K562 (cell line): ENCODE results near the gene HCN4. TPM values are rescaled to one million over a fixed set of nuclear protein-coding genes. Genes with fewer than 3 reads are reported as not detected.

Source experiments
- ATAC-seq: fragments of 200-7000 bp; cut with Tn5 transposase; 3 replicates; pipeline ENCODE4 v1.9.1; 2020; ENCODE audit warnings: moderate library complexity
- BruUV-seq: library from RNA; stranded (reverse); fragments of 400-500 nt; replicated peaks from 2 replicates; lab custom pipeline; 2021; lab: Mats Ljungman, UMichigan
- CTCF ChIA-PET: fragments of 300-600 bp; formaldehyde crosslinking; extraction: SDS; loops from one replicate; lab custom pipeline; 2021; ENCODE audit warnings: low intra/inter-chr PET ratio; lab: Yijun Ruan, JAX
- POLR2A ChIA-PET: fragments of 300-600, 350-650 bp; sonication (Branson Sonifier 250); formaldehyde crosslinking; extraction: SDS; loops from one replicate; lab custom pipeline; 2021; ENCODE audit warnings: antibody characterized with exemption, inconsistent platforms; lab: Yijun Ruan, JAX
- DNase-seq, 4 experiments: peaks; one replicate each; pipeline versions ENCODE4 v3.0.0 to v3.0.0-alpha.2; 2011 to 2018; ENCODE audit warnings: low spot score in 3 of 4, mixed read lengths in 3 of 4; ENCODE audit errors: extremely low read depth in 1 of 4
- FAIRE-seq: peaks from 2 replicates; lab custom pipeline; 2011; peaks lifted over from hg19 to GRCh38; lab: Jason Lieb, UNC
- H2AFZ ChIP-seq: 2 replicates; pipeline ENCODE4 v1.6.0; 2011; ENCODE audit warnings: low read depth, low read length, control low read depth, inconsistent platforms
- H3K27ac ChIP-seq: fragments of 200-600 bp; 3 replicates; pipeline ENCODE4 v1.8.0; 2011; ENCODE audit warnings: low read depth, mild to moderate bottlenecking, control low read depth, inconsistent platforms, low read length, moderate library complexity, mixed read lengths; ENCODE audit errors: extremely low read depth
- H3K27me3 ChIP-seq, 2 experiments: fragments of 300-600 bp in 1 of 2; 2 replicates in 1 of 2; 3 replicates in 1 of 2; pipeline versions ENCODE4 v1.6.0 to v1.8.0; 2011; ENCODE audit warnings: inconsistent platforms in 2 of 2, low read length in 2 of 2, mild to moderate bottlenecking in 1 of 2, mixed read lengths in 1 of 2, moderate library complexity in 1 of 2; ENCODE audit not compliant: control insufficient read depth in 2 of 2, insufficient read depth in 2 of 2
- H3K36me3 ChIP-seq: fragments of 300-600 bp; 3 replicates; pipeline ENCODE4 v1.8.0; 2011; ENCODE audit warnings: mild to moderate bottlenecking, low read length, inconsistent platforms; ENCODE audit not compliant: control insufficient read depth, insufficient read depth
- H3K4me1 ChIP-seq, 2 experiments: fragments of 200-600 bp in 1 of 2; replicated peaks in 1 of 2; 2 replicates in 1 of 2; 3 replicates in 1 of 2; pipeline versions ENCODE4 v1.5.1 to v1.8.0; 2011; ENCODE audit warnings: inconsistent platforms in 2 of 2, low read length in 2 of 2, mild to moderate bottlenecking in 1 of 2, mixed read lengths in 1 of 2, moderate library complexity in 1 of 2; ENCODE audit not compliant: control insufficient read depth in 2 of 2, insufficient read depth in 2 of 2
- H3K4me2 ChIP-seq: 2 replicates; pipeline ENCODE4 v1.6.1; 2011; ENCODE audit warnings: low read length, control low read depth, inconsistent platforms, mixed read lengths; ENCODE audit not compliant: insufficient read depth
- H3K4me3 ChIP-seq: fragments of 200-600 bp; sonication (generic), shearing (Covaris generic); 2 replicates; pipeline ENCODE4 v1.5.1; 2016; ENCODE audit warnings: control low read depth, inconsistent platforms
- H3K79me2 ChIP-seq: fragments of 200-600 bp; 3 replicates; pipeline ENCODE4 v1.8.0; 2011; ENCODE audit warnings: low read length, inconsistent platforms; ENCODE audit not compliant: control insufficient read depth, insufficient read depth
- H3K9ac ChIP-seq, 2 experiments: 2 replicates each; pipeline versions ENCODE4 v1.6.0 to v1.6.1; 2011; ENCODE audit warnings: low read depth in 2 of 2, low read length in 2 of 2, control low read depth in 1 of 2, inconsistent platforms in 1 of 2, mild to moderate bottlenecking in 1 of 2, mixed read lengths in 1 of 2; ENCODE audit not compliant: insufficient read depth in 1 of 2
- H3K9me1 ChIP-seq: one replicate; pipeline ENCODE4 v1.6.0; 2011; ENCODE audit warnings: inconsistent platforms, mild to moderate bottlenecking, low read length, moderate library complexity; ENCODE audit not compliant: control insufficient read depth, insufficient read depth
- H3K9me3 ChIP-seq: replicated peaks from 2 replicates; pipeline ENCODE4 v1.5.1; 2011; ENCODE audit warnings: low read depth, low read length, inconsistent platforms; ENCODE audit not compliant: control insufficient read depth, insufficient read depth
- H4K20me1 ChIP-seq: replicated peaks from 2 replicates; pipeline ENCODE4 v1.6.1; 2011; ENCODE audit warnings: low read length, inconsistent platforms, mixed read lengths; ENCODE audit not compliant: control insufficient read depth, insufficient read depth
- ARID4B ChIP-seq: sonication (generic); formaldehyde crosslinking; IDR thresholded peaks from 2 replicates; pipeline ENCODE4 v1.8.0; 2022; ENCODE audit warnings: mild to moderate bottlenecking, missing genetic modification reagents
- ETS1 ChIP-seq: conservative IDR thresholded peaks from 2 replicates; pipeline ENCODE4 v1.6.1; 2011; ENCODE audit warnings: low read depth, mild to moderate bottlenecking, low read length; ENCODE audit not compliant: control insufficient read depth
- HDGF ChIP-seq: fragments of 450-650 bp; IDR thresholded peaks from 2 replicates; pipeline ENCODE4 v1.6.1; 2016
- KAT7 ChIP-seq: sonication (generic); formaldehyde crosslinking; IDR thresholded peaks from 2 replicates; pipeline ENCODE4 v1.8.0; 2022; ENCODE audit warnings: missing genetic modification reagents, mild to moderate bottlenecking, borderline replicate concordance
- NFE2 ChIP-seq: IDR thresholded peaks from 2 replicates; pipeline ENCODE4 v1.6.1; 2014; ENCODE audit warnings: antibody characterized with exemption, low read depth
- NR2F6 ChIP-seq: fragments of 450-650 bp; formaldehyde crosslinking; IDR thresholded peaks from 2 replicates; pipeline ENCODE4 v1.4.0; 2020; ENCODE audit warnings: mild to moderate bottlenecking
- SETDB1 ChIP-seq: IDR thresholded peaks from one replicate; pipeline ENCODE4 v1.6.1; 2012; ENCODE audit warnings: low read length, control low read depth, inconsistent platforms
- SFPQ ChIP-seq: fragments of 200-400 bp; formaldehyde crosslinking; IDR thresholded peaks from 2 replicates; pipeline ENCODE4 v1.6.1; 2017; ENCODE audit warnings: mild to moderate bottlenecking, low read depth, low read length, moderate library complexity
- SMARCA5 ChIP-seq: fragments of 450-650 bp; IDR thresholded peaks from 2 replicates; pipeline ENCODE4 v1.6.1; 2016
- ZMIZ1 ChIP-seq, 2 experiments: fragments of 150-350 bp in 1 of 2; IDR thresholded peaks; 2 replicates each; pipeline ENCODE4 v1.6.1; 2012 to 2016; ENCODE audit warnings: low read depth in 2 of 2, low read length in 2 of 2, mild to moderate bottlenecking in 1 of 2, moderate library complexity in 1 of 2
- WGBS: fragments of 100-300 bp; shearing (Covaris generic); methylation state at CpG from one replicate; pipeline ENCODE4 v1.1.6; 2016; ENCODE audit warnings: low coverage, mixed read lengths; ENCODE audit not compliant: insufficient coverage; ENCODE audit errors: missing lambda C conversion rate; 5-methylcytosine and 5-hydroxymethylcytosine counted together
- in situ Hi-C: fragments of 300-500 bp; cut with MboI; formaldehyde crosslinking; loops from 4 replicates; pipeline ENCODE4 v1.15.0; 2018; ENCODE audit warnings: inconsistent platforms, mixed read lengths
- intact Hi-C: fragments of 100-400 bp; cut with micrococcal nuclease; formaldehyde crosslinking; loops from 2 replicates; pipeline ENCODE4 v1.14.2; 2022
- polyA plus RNA-seq, 8 experiments: library from polyadenylated mRNA; depleted of rRNA in 4 of 8; stranded (reverse) in 5 of 8; unstranded in 3 of 8; fragments of >200 nt; fragmentation: Nextera tagmentation in 2 of 8; fragmentation: Illumina TruSeq in 1 of 8; extraction: Ambion mirVana in 2 of 8; extraction: Trizol in 1 of 8; gene quantifications; 2 replicates each; pipeline versions ENCODE4 v1.2.1 to v1.2.3, GENCODE V29; 2011 to 2014; ENCODE audit warnings: inconsistent platforms in 1 of 8, missing spikeins in 1 of 8
- total RNA-seq, 7 experiments: library from RNA; depleted of rRNA in 6 of 7; stranded (reverse); fragments of >200 nt in 6 of 7; fragmentation: Illumina TruSeq in 2 of 7; extraction: Trizol in 2 of 7; gene quantifications; 2 replicates each; pipeline versions ENCODE4 v1.2.1 to v1.2.3, GENCODE V29; 2011 to 2021; ENCODE audit warnings: low replicate concordance in 1 of 7

Gene HCN4
- total and polyA plus RNA-seq, 9 of the 15 experiments (the other 6 are each of a cell fraction or from before 2014, with no cell fraction given), result not detected

- ChIA-PET POLR2A (no interaction called here), CTCF (no interaction called here)
- Histone ChIP-seq H3K27me3 (peaks cover 7 to 24% of the 10 kb centered on the region in 2 experiments; a peak in 4 of 5 replicates), H3K9ac (no peak overlapping the region), H3K9me3 (no peaks in the 10 kb centered on the region), H3K36me3 (no peaks in the 10 kb centered on the region), H2AFZ (no peak overlapping the region), H3K4me2 (no peak overlapping the region), H3K27ac (no peak overlapping the region), H3K9me1 (no peaks in the 10 kb centered on the region), H4K20me1 (no peaks in the 10 kb centered on the region), H3K4me1 (peaks cover 0 to 5% of the 10 kb centered on the region in 2 experiments; a peak in 1 of 5 replicates), H3K79me2 (no peaks in the 10 kb centered on the region), H3K4me3 (no peak overlapping the region)
- in situ Hi-C loops, result no loop called here
- WGBS, result 3% methylated on average over 7 of the region's 7 CpGs
- BruUV-seq, result no TSS peak
- intact Hi-C loops, result no loop called here
- DNase-seq (no peak), ATAC-seq (no peak), FAIRE-seq (no peak)
- TF ChIP-seq SETDB1 (no peak), NFE2 (no peak), SFPQ (no peak), SMARCA5 (no peak), ZMIZ1 (IDR thresholded peaks at IDR 0.05; ENCODE audit: low read depth in 2 of 2, low read length in 2 of 2) (no peak), HDGF (no peak), NR2F6 (no peak), ARID4B (CRISPR knock-in tag) (no peak), ETS1 (no peak), KAT7 (CRISPR knock-in tag) (no peak)
Observed at GRCh38 chr15:73388256-73388781, 19.6 kb upstream of the HCN4 start.
